Astrocyte (in vitro differentiated cells and primary cell): Measurements from ENCODE around the gene NBEAL1. TPM values are rescaled to one million over a fixed set of nuclear protein-coding genes. Genes with fewer than 3 reads are reported as not detected.

Source experiments
- DNase-seq: peaks from one replicate; pipeline ENCODE4 v3.0.0-alpha.2; 2010; ENCODE audit warnings: low read depth
- FAIRE-seq: peaks from 2 replicates; lab custom pipeline; 2011; peaks lifted over from hg19 to GRCh38; lab: Jason Lieb, UNC
- H2AFZ ChIP-seq: 2 replicates; pipeline ENCODE4 v1.6.0; 2012; ENCODE audit warnings: low read depth, low read length, inconsistent platforms
- H3K27ac ChIP-seq: 2 replicates; pipeline ENCODE4 v1.5.1; 2011; ENCODE audit warnings: low read depth, low read length, inconsistent platforms
- H3K27me3 ChIP-seq: 2 replicates; pipeline ENCODE4 v1.6.0; 2011; ENCODE audit warnings: low read length, inconsistent platforms; ENCODE audit not compliant: insufficient read depth
- H3K36me3 ChIP-seq: 2 replicates; pipeline ENCODE4 v1.5.1; 2011; ENCODE audit warnings: low read length, inconsistent platforms; ENCODE audit not compliant: insufficient read depth
- H3K4me1 ChIP-seq: 2 replicates; pipeline ENCODE4 v1.5.1; 2011; ENCODE audit warnings: low read length, inconsistent platforms; ENCODE audit not compliant: insufficient read depth
- H3K4me2 ChIP-seq: 2 replicates; pipeline ENCODE4 v1.6.0; 2012; ENCODE audit warnings: low read length, inconsistent platforms
- H3K4me3 ChIP-seq: 2 replicates; pipeline ENCODE4 v1.5.1; 2011; ENCODE audit warnings: low read depth, mild to moderate bottlenecking, low read length, inconsistent platforms; ENCODE audit not compliant: insufficient read depth
- H3K79me2 ChIP-seq: 2 replicates; pipeline ENCODE4 v1.6.0; 2012; ENCODE audit warnings: mild to moderate bottlenecking, low read length, inconsistent platforms; ENCODE audit not compliant: insufficient read depth
- H3K9ac ChIP-seq: 2 replicates; pipeline ENCODE4 v1.6.0; 2012; ENCODE audit warnings: mild to moderate bottlenecking, low read length, inconsistent platforms
- H3K9me3 ChIP-seq: 2 replicates; pipeline ENCODE4 v1.5.1; 2012; ENCODE audit warnings: low read depth, mild to moderate bottlenecking, low read length, inconsistent platforms; ENCODE audit not compliant: insufficient read depth
- H4K20me1 ChIP-seq: 2 replicates; pipeline ENCODE4 v1.6.0; 2012; ENCODE audit warnings: low read length, inconsistent platforms; ENCODE audit not compliant: insufficient read depth
- H3K27ac Mint-ChIP-seq: one replicate; pipeline ENCODE4 v1.8.0; 2021; ENCODE audit warnings: mild to moderate bottlenecking, mixed read lengths; ENCODE audit not compliant: unreplicated experiment
- H3K27me3 Mint-ChIP-seq: one replicate; pipeline ENCODE4 v1.8.0; 2021; ENCODE audit warnings: low read depth, mixed read lengths; ENCODE audit not compliant: unreplicated experiment
- H3K36me3 Mint-ChIP-seq: one replicate; pipeline ENCODE4 v1.8.0; 2021; ENCODE audit warnings: low read depth, mixed read lengths; ENCODE audit not compliant: unreplicated experiment
- H3K4me1 Mint-ChIP-seq: one replicate; pipeline ENCODE4 v1.8.0; 2021; ENCODE audit warnings: low read depth, mixed read lengths; ENCODE audit not compliant: unreplicated experiment
- H3K4me3 Mint-ChIP-seq: one replicate; pipeline ENCODE4 v1.8.0; 2021; ENCODE audit warnings: mild to moderate bottlenecking, moderate library complexity, mixed read lengths; ENCODE audit not compliant: unreplicated experiment
- H3K9me3 Mint-ChIP-seq: one replicate; pipeline ENCODE4 v1.8.0; 2021; ENCODE audit warnings: mild to moderate bottlenecking, mixed read lengths; ENCODE audit not compliant: unreplicated experiment
- EZH2 ChIP-seq: IDR thresholded peaks from 2 replicates; pipeline ENCODE4 v1.6.1; 2012; ENCODE audit warnings: mild to moderate bottlenecking, low read length, inconsistent platforms; ENCODE audit not compliant: insufficient read depth
- total RNA-seq: library from RNA; stranded (reverse); gene quantifications from 2 replicates; pipeline ENCODE4 v1.2.1, GENCODE V29; 2021
- TF ChIP-seq, protein P1 (sequence below): IDR thresholded peaks from 2 replicates; pipeline ENCODE4 v1.5.1; 2011; ENCODE audit warnings: low read depth, mild to moderate bottlenecking, inconsistent platforms, low read length, moderate library complexity; ENCODE audit not compliant: insufficient read depth

NBEAL1 gene
- total RNA-seq, 1 donor from 2014 or later: 33.4 TPM

DNA sequence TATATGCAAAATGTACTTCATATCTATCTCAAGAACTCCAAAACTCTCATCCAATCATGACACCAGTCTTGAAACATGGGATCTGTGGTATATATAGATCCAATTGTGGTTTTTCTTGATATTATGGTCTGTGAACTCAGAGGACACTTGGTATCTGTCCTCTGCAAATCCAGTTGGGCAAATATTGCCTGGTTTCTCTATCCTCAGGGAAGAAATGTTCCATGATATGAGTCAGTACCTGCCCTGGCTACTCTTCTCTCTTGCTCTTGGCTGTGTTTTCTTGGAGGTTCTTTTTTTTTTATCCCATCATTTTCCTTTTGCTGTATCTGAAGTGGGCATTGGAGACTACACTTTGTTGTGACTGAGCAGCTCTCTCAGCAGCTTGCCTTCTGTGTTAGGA lies 10.9 kb downstream of the NBEAL1 start:
- DNase-seq (no peak), FAIRE-seq (no peak)
- no peak overlapping the region for H3K27ac Mint-ChIP-seq
- Histone ChIP-seq H3K79me2 (peaks cover 80% of the 10 kb centered on the region), H4K20me1 (peaks cover 20% of the 10 kb centered on the region), H3K4me1 (no peaks in the 10 kb centered on the region), H3K9me3 (no peaks in the 10 kb centered on the region), H3K27me3 (no peaks in the 10 kb centered on the region), H3K4me3 (no peak overlapping the region), H3K9ac (no peak overlapping the region), H2AFZ (no peak overlapping the region), H3K27ac (no peak overlapping the region), H3K4me2 (no peak overlapping the region), H3K36me3 (no peaks in the 10 kb centered on the region)
- TF ChIP-seq, protein P1, sequence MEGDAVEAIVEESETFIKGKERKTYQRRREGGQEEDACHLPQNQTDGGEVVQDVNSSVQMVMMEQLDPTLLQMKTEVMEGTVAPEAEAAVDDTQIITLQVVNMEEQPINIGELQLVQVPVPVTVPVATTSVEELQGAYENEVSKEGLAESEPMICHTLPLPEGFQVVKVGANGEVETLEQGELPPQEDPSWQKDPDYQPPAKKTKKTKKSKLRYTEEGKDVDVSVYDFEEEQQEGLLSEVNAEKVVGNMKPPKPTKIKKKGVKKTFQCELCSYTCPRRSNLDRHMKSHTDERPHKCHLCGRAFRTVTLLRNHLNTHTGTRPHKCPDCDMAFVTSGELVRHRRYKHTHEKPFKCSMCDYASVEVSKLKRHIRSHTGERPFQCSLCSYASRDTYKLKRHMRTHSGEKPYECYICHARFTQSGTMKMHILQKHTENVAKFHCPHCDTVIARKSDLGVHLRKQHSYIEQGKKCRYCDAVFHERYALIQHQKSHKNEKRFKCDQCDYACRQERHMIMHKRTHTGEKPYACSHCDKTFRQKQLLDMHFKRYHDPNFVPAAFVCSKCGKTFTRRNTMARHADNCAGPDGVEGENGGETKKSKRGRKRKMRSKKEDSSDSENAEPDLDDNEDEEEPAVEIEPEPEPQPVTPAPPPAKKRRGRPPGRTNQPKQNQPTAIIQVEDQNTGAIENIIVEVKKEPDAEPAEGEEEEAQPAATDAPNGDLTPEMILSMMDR: no peak
- no peak for TF ChIP-seq EZH2
- peaks cover 9% of the 10 kb centered on the region for H3K4me1 Mint-ChIP-seq
- H3K9me3 Mint-ChIP-seq: no peaks in the 10 kb centered on the region
- no peaks in the 10 kb centered on the region for H3K27me3 Mint-ChIP-seq
- H3K4me3 Mint-ChIP-seq: no peak overlapping the region
- no peaks in the 10 kb centered on the region for H3K36me3 Mint-ChIP-seq

DNA sequence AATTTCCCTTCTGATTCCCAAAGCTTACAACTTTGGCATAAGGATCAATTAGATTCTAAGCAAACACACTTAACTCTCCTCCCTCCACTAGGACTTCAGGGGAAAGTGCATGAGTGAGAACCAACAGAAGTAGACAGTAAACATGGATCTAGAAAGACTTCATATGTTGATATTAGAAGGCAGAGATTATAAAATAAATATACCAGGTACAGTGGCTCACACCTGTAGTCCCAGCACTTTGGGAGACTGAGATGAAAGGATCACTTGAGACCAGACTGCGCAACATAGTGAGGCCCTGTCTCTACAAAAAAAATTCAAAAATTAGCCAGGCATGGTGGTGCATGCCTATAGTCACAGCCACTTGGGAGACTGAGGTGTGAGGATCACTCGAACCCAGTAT lies 15.9 kb downstream of the NBEAL1 start:
- Histone ChIP-seq H4K20me1 (peaks cover 40% of the 10 kb centered on the region), H3K9ac (no peak overlapping the region), H3K4me1 (no peaks in the 10 kb centered on the region), H3K27me3 (no peaks in the 10 kb centered on the region), H3K4me2 (no peak overlapping the region), H3K79me2 (peaks cover 73% of the 10 kb centered on the region), H2AFZ (no peak overlapping the region), H3K9me3 (no peaks in the 10 kb centered on the region), H3K27ac (no peak overlapping the region), H3K36me3 (no peaks in the 10 kb centered on the region), H3K4me3 (no peak overlapping the region)
- H3K27ac Mint-ChIP-seq: no peak overlapping the region
- FAIRE-seq: no peak
- no peak for DNase-seq
- no peaks in the 10 kb centered on the region for H3K9me3 Mint-ChIP-seq
- TF ChIP-seq, protein P1: no peak
- TF ChIP-seq EZH2: no peak
- no peak overlapping the region for H3K4me3 Mint-ChIP-seq
- H3K27me3 Mint-ChIP-seq: no peaks in the 10 kb centered on the region
- H3K36me3 Mint-ChIP-seq: peaks cover 6% of the 10 kb centered on the region
- peaks cover 2% of the 10 kb centered on the region for H3K4me1 Mint-ChIP-seq

DNA sequence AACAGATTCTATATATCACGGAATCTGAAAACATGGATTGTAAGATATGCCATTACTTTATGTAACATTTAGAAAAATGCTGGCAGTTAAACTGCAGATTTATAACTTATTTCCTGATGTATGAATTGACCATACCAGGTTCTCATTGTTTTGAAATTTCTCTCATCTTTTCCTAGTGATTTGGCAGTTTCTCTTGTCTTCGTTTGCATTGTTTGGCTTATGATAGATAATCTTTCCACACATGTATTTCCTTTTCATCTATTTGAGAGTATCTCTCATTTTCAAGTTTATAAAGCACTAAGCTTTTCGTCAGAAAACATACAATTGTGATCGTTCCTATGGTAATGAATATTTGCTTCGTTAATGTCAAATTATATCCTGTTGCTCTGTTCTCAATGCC lies 16.3 kb downstream of the NBEAL1 start:
- H3K4me2 ChIP-seq: no peak overlapping the region
- DNase-seq (no peak), FAIRE-seq (peak; percentile 23)
- no peaks in the 10 kb centered on the region for H3K36me3 ChIP-seq
- TF ChIP-seq, protein P1: no peak
- TF ChIP-seq EZH2: no peak
- peaks cover 6% of the 10 kb centered on the region for H3K36me3 Mint-ChIP-seq
- no peak overlapping the region for H3K27ac ChIP-seq
- no peaks in the 10 kb centered on the region for H3K4me1 Mint-ChIP-seq
- H3K4me1 ChIP-seq: no peaks in the 10 kb centered on the region
- H3K27me3 ChIP-seq: no peaks in the 10 kb centered on the region
- no peak overlapping the region for H3K27ac Mint-ChIP-seq
- no peak overlapping the region for H3K4me3 ChIP-seq
- H2AFZ ChIP-seq: no peak overlapping the region
- no peaks in the 10 kb centered on the region for H3K27me3 Mint-ChIP-seq
- H3K9me3 Mint-ChIP-seq: no peaks in the 10 kb centered on the region
- no peaks in the 10 kb centered on the region for H3K9me3 ChIP-seq
- peaks cover 73% of the 10 kb centered on the region for H3K79me2 ChIP-seq
- peaks cover 40% of the 10 kb centered on the region for H4K20me1 ChIP-seq
- H3K4me3 Mint-ChIP-seq: no peak overlapping the region
- no peak overlapping the region for H3K9ac ChIP-seq
